NT2/D1 (cell line): Measurements from ENCODE around the gene SOAT2.

Source experiments
- SUZ12 ChIP-seq: IDR thresholded peaks from 2 replicates; pipeline ENCODE4 v1.6.1; 2011; ENCODE audit not compliant: insufficient read length, insufficient read depth; ENCODE audit errors: extremely low read depth
- ZNF274 ChIP-seq: IDR thresholded peaks from 2 replicates; pipeline ENCODE4 v1.6.1; 2011; ENCODE audit warnings: mild to moderate bottlenecking, low read depth, low read length

DNA sequence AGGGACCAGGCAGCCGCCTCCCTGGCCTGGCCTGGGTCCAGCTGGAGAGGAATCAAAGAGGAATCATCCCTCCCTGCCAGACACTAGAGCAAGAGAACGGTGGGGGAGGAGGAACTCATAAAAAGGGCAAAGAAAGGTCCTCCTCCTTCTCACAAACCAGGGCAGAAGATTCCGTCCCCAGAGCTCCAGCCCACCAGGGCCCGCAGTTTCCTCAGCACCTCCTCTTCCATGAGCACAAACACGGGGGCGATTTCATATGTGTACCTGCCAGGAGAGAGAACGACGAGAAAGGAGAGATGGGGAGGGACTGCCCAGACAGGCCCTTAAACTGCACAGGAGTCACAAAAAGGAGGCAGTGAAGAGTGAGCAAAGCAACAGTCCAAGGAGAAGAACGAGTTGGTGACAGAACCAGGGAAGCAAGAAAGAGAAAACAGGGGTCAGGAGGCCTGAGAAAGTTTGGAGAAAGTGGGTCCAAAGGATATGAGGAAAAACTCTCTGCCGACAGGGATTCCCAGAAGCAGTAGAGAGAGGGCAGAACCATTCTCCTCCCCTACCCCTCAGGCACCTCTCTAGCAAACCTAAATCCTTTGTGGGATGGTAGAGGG lies 68.5 kb downstream of the SOAT2 start:
- no peak for TF ChIP-seq ZNF274
- TF ChIP-seq SUZ12, result no peak
